Sigmoid colon (tissue), 7 donors: ENCODE measurements around the gene TAF5L. TPM values are rescaled to one million over a fixed set of nuclear protein-coding genes. Genes with fewer than 3 reads are reported as not detected.

Source experiments
- DNase-seq: peaks from one replicate; pipeline ENCODE4 v3.0.0-alpha.2; 2019
- H3K27ac ChIP-seq, 4 donors: fragments of 200-600 bp; sonication (generic); one replicate each; pipeline ENCODE4 v1.5.1; 2016 to 2019; ENCODE audit warnings: mild to moderate bottlenecking in 1 of 4
- H3K27me3 ChIP-seq, 3 donors: fragments of 200-600 bp; sonication (generic); one replicate each; pipeline ENCODE4 v1.5.1; 2019; ENCODE audit warnings: mild to moderate bottlenecking in 1 of 3
- H3K36me3 ChIP-seq, 4 donors: fragments of 200-600 bp; sonication (generic); one replicate each; pipeline ENCODE4 v1.5.1; 2016 to 2019
- H3K4me1 ChIP-seq, 4 donors: fragments of 200-600 bp; sonication (generic); one replicate each; pipeline ENCODE4 v1.5.1; 2017 to 2019
- H3K4me3 ChIP-seq, 4 donors: fragments of 200-600 bp; sonication (generic); one replicate each; pipeline ENCODE4 v1.5.1; 2017 to 2019; ENCODE audit warnings: mild to moderate bottlenecking in 2 of 4, moderate library complexity in 1 of 4
- H3K9me3 ChIP-seq, 4 donors: fragments of 200-600 bp in 3 of 4; sonication (generic) in 3 of 4; one replicate each; pipeline versions ENCODE4 v1.5.1 to v1.6.1; 2013 to 2019
- CTCF ChIP-seq, 4 experiments: fragments of 450-650 bp in 3 of 4; fragments of 200-600 bp in 1 of 4; IDR thresholded peaks; one replicate each; pipeline ENCODE4 v1.5.1; 2016 to 2019; ENCODE audit warnings: antibody characterized with exemption in 4 of 4, mild to moderate bottlenecking in 3 of 4, moderate library complexity in 2 of 4
- EP300 ChIP-seq, 4 donors: sonication (generic); formaldehyde crosslinking; IDR thresholded peaks; one replicate each; pipeline ENCODE4 v1.6.1; 2017; ENCODE audit warnings: antibody characterized with exemption in 4 of 4
- POLR2A ChIP-seq, 2 donors: fragments of 450-650 bp; IDR thresholded peaks; one replicate each; pipeline ENCODE4 v1.6.1; 2016; ENCODE audit warnings: antibody characterized with exemption in 2 of 2, mild to moderate bottlenecking in 2 of 2, moderate library complexity in 2 of 2
- POLR2AphosphoS5 ChIP-seq, 4 donors: sonication (generic); formaldehyde crosslinking; IDR thresholded peaks; one replicate each; pipeline ENCODE4 v1.6.1; 2017; ENCODE audit warnings: antibody characterized with exemption in 4 of 4
- WGBS, 2 donors: extraction: QIAGEN DNeasy Blood & Tissue Kit; methylation state at CpG; one replicate each; pipeline ENCODE4 v1.1.7; 2013; 5-methylcytosine and 5-hydroxymethylcytosine counted together
- intact Hi-C: fragments of 100-400 bp; cut with DNase I; formaldehyde crosslinking; loops from one replicate; pipeline ENCODE4 v1.15.1; 2023
- polyA plus RNA-seq, 3 donors: library from polyadenylated mRNA; stranded (reverse); fragments of 200-250 nt; gene quantifications; one replicate each; pipeline ENCODE4 v1.2.3, GENCODE V29; 2013
- total RNA-seq, 4 donors: library from RNA; depleted of rRNA; stranded (reverse); fragments of >200 nt; gene quantifications; one replicate each; pipeline ENCODE4 v1.1.0, GENCODE V29; 2016
- donor health status: healthy with polysubstance abuse.
- donor health status: Bipolar disorder and iron deficiency.
- donor health status: healthy.

The TAF5L gene
- total and polyA plus RNA-seq, 7 donors: 10.6 to 18.0 (median 13.0) TPM

- H3K9me3 ChIP-seq: no peaks in the 10 kb centered on the region
- TF ChIP-seq POLR2A (IDR thresholded peaks at IDR 0.05) (no peak), EP300 (IDR thresholded peaks at IDR 0.05) (no peak), POLR2AphosphoS5 (IDR thresholded peaks at IDR 0.05) (no peak)
- intact Hi-C loops: no loop called here
- 95 to 96% methylated on average over 12 of the region's 12 CpGs for WGBS, 2 donors
- no peak for DNase-seq
- H3K4me1 ChIP-seq: peaks cover 0 to 29% (median 22%) of the 10 kb centered on the region in 4 donors
- no peak overlapping the region for H3K27ac ChIP-seq
- H3K36me3 ChIP-seq: peaks cover 11 to 42% (median 16%) of the 10 kb centered on the region in 4 donors
- H3K4me3 ChIP-seq: no peak overlapping the region
- H3K27me3 ChIP-seq: no peaks in the 10 kb centered on the region
Measured at GRCh38 chr1:229593800-229594199, 32.1 kb downstream of the TAF5L start.

DNA sequence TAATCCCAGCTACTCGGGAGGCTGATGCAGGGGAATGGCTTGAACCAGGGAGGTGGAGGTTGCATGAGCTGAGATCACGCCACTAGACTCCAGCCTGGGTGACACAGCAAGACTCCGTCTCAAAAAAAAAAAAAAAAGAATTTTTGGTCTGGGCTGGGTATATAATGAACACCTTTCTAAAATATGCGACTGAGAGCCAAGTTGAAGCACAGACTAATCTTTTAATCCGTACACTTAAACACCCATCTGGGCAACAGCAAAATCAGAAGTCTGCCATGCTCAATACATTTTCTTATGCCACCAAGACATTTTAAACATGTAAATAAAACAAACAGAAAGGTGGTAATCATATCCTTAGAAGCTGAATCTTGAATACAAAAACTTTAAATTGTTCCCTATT, 35.8 kb downstream of the TAF5L start:
- Histone ChIP-seq H3K4me1 (no peaks in the 10 kb centered on the region), H3K9me3 (no peaks in the 10 kb centered on the region), H3K27ac (no peak overlapping the region), H3K36me3 (peaks cover 11 to 38% (median 16%) of the 10 kb centered on the region in 4 donors), H3K27me3 (no peaks in the 10 kb centered on the region), H3K4me3 (no peak overlapping the region)
- TF ChIP-seq EP300 (IDR thresholded peaks at IDR 0.05) (no peak), CTCF (IDR thresholded peaks at IDR 0.05) (no peak), POLR2A (IDR thresholded peaks at IDR 0.05) (no peak), POLR2AphosphoS5 (IDR thresholded peaks at IDR 0.05) (no peak)
- no peak for DNase-seq
- intact Hi-C loops: no loop called here
- 96 to 97% methylated on average over 5 of the region's 5 CpGs for WGBS, 2 donors

DNA sequence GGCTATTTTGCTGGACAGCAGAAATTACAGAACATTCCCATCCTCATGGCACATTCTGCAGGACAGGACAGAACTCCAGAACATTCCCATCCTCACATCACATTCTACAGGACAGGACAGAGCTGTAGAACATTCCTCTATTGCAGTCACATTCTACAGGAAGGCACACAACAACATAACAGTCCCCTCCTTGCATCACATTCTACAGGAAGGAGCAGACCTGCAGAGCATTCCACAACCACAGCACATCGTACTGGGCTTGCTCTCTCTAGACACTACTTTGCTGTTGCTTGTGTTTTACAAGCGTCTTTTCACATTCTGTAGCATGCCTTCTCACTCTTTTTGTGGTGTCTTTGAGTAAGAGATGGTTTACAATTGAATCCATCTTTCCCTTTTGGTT, 40.6 kb downstream of the TAF5L start:
- Histone ChIP-seq H3K27ac (no peak overlapping the region), H3K27me3 (no peaks in the 10 kb centered on the region), H3K4me3 (no peak overlapping the region), H3K4me1 (peaks cover 0 to 11% (median 0%) of the 10 kb centered on the region in 4 donors), H3K9me3 (no peaks in the 10 kb centered on the region), H3K36me3 (no peaks in the 10 kb centered on the region)
- WGBS, 2 donors: 75 to 86% methylated on average over 2 of the region's 2 CpGs
- no peak for DNase-seq
- TF ChIP-seq EP300 (IDR thresholded peaks at IDR 0.05): no peak
- TF ChIP-seq CTCF (IDR thresholded peaks at IDR 0.05): no peak
- TF ChIP-seq POLR2A (IDR thresholded peaks at IDR 0.05): no peak
- no peak for TF ChIP-seq POLR2AphosphoS5 (IDR thresholded peaks at IDR 0.05)
- intact Hi-C loops: no loop called here

- no peak overlapping the region for H3K27ac ChIP-seq
- 94 to 97% methylated on average over 4 of the region's 4 CpGs for WGBS, 2 donors
- no peaks in the 10 kb centered on the region for H3K27me3 ChIP-seq
- intact Hi-C loops: no loop called here
- H3K9me3 ChIP-seq: no peaks in the 10 kb centered on the region
- no peak for TF ChIP-seq EP300 (IDR thresholded peaks at IDR 0.05)
- no peak for TF ChIP-seq POLR2AphosphoS5 (IDR thresholded peaks at IDR 0.05)
- no peak for TF ChIP-seq CTCF (IDR thresholded peaks at IDR 0.05)
- TF ChIP-seq POLR2A (IDR thresholded peaks at IDR 0.05): no peak
- H3K4me3 ChIP-seq: no peak overlapping the region
- no peak for DNase-seq
- no peaks in the 10 kb centered on the region for H3K36me3 ChIP-seq
- peaks cover 0 to 29% (median 13%) of the 10 kb centered on the region in 4 donors for H3K4me1 ChIP-seq
Measured at GRCh38 chr1:229582715-229583114, 43.2 kb downstream of the TAF5L start.

- no peaks in the 10 kb centered on the region for H3K9me3 ChIP-seq
- H3K27ac ChIP-seq: peak overlapping the region in 3 of 4 donors; percentile 15 to 48 (median 45)
- TF ChIP-seq POLR2A (IDR thresholded peaks at IDR 0.05) (no peak), POLR2AphosphoS5 (IDR thresholded peaks at IDR 0.05) (peak in 2 of 4 donors; percentile 22 to 46)
- intact Hi-C loops: no loop called here
- DNase-seq: peak; percentile 74
- 26 to 53% methylated on average over 11 of the region's 11 CpGs for WGBS, 2 donors
- peaks cover 0 to 29% (median 13%) of the 10 kb centered on the region in 4 donors for H3K4me1 ChIP-seq
- H3K4me3 ChIP-seq: no peak overlapping the region
- no peaks in the 10 kb centered on the region for H3K36me3 ChIP-seq
- no peaks in the 10 kb centered on the region for H3K27me3 ChIP-seq
Measured at GRCh38 chr1:229582011-229582694, 43.8 kb downstream of the TAF5L start.
